DMS 273 treated with DMSO at 0.1 percent for 48 hours (cell line): ENCODE results near the gene AKAP8L.
"Not testable (repeated sequence)": the region's sequence is repeated elsewhere in the genome, so short reads cannot be mapped to it uniquely, and the experiment has no call there.

Experiments
- DNase-seq: peaks from one replicate; lab custom pipeline; 2025; lab: John Stamatoyannopoulos, UW

The AKAP8L gene

GRCh38 chr19:15417699-15418098, 1.1 kb downstream of the AKAP8L start:
- DNase-seq: no peak

DNA sequence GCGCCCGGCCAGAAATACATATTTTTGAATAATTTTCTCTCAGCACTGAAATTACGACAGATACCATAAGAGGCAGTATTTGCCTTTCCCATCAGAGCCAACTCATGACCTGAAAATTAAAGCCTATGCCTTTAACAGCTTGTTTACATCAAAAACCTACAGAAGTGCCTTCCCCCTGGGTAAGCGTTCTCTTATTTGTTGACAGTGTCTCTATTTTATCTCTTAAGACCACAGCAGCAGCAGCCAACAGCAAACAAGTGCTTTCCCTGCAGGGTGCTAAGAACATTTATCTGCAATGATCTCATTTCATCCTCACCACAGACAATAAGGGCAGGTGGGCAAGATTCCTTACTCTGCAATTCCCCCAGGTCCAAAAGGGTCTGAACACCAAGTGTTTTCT, 6.0 kb downstream of the AKAP8L start:
- no peak for DNase-seq

DNA sequence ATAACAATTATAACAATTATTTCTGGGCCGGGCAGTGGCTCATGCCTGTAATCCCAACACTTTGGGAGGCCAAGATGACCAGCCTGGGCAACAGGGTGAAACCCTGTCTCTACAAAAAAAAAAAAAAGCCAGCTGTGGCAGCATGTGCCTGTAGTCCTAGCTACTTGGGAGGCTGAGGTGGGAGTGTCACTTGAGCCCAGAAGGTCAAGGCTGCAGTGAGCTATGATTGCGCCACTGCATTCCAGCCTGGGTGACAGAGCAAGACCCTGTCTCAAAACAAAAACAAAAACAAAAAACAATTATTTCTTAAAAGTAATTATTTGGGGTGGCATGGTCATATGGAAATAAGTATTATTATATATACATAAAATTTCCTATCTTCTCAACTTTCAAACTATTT, 7.4 kb downstream of the AKAP8L start:
- not testable (repeated sequence) for DNase-seq

GRCh38 chr19:15404780-15405211, 14.0 kb downstream of the AKAP8L start:
- DNase-seq: no peak

DNA sequence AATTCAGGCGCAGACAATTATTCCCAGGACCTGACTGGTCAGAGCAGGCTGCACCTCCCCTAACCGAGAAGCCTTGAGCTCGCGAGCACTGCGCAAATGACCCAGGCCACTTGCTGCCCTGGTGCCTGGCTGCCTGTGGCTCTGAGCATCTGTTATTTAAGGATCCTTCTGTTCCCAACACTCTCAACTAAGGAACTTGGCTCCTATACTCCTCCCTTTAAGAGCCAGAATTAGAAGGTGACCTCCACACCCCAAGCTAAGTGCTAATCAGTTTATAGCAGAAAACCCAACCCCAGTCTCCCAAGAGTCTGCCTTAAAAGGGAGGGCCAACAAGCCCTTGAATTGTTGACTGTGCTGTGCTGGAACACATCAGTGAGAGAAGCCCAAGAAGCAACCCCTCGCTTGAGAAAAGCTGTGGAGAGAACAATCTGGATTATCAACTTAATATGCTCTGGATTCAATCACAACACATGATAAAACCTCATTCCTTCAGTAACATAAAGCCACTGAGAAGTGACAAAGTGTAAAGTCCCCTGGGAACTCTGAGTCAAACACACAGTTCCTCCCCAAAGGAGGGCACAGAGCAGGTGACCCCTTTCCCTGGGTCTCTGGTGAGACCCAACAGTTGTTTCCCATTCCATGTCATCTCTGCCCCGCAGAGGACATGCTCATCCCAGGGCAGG, 14.6 kb downstream of the AKAP8L start:
- no peak for DNase-seq

GRCh38 chr19:15403151-15403531, 15.6 kb downstream of the AKAP8L start:
- DNase-seq: no peak

DNA sequence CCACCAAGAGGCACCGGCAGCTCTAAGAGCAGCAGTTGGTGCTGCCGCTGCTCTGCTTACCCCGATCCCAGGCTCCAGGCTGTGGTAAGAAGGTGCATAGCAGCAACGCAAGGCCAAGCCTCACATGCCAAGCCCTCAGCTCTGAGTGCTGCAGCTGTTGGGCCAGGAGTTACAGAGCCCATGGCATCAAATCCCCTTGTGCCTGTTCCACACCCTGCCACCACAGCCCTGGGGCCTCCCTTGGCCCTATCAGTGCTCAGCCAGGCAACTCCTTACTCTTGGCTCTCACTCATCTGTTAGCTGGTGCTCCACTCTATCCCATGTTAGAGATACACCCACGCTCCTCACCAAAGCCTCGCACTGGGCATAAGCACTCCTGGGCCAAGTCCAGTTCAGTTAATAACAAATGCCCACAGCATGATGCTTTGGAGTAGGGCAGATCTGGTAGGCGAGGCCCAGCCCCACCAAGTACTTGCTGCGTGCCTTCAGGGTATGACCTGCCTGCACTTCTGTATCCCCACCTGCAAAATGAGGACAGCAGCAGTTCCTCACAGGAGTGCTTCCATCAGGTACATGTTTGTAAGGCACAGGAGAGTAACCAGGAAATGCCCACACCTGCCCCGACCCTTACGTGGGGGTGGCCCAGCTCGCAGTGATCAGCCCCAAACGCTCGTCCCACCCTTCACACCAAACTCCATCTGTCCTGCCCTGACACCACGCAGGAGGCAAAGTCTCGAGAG, 16.2 kb downstream of the AKAP8L start:
- DNase-seq: no peak

DNA sequence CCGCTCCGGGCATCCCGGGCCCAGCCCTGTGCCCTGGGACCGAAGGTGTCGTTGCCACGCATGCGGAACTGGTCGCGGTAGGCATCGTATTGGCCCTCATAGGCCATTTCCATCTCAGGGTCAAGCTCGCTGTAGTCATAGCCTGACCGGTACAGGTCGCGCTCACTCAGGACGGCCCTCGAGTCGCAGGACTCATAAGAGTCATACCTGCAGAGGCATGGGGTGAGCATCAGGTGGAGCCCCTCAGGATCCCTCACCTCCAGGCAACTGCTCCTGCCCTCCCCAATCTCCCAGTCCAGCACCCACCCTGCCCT, 17.4 kb downstream of the AKAP8L start:
- no peak for DNase-seq

DNA sequence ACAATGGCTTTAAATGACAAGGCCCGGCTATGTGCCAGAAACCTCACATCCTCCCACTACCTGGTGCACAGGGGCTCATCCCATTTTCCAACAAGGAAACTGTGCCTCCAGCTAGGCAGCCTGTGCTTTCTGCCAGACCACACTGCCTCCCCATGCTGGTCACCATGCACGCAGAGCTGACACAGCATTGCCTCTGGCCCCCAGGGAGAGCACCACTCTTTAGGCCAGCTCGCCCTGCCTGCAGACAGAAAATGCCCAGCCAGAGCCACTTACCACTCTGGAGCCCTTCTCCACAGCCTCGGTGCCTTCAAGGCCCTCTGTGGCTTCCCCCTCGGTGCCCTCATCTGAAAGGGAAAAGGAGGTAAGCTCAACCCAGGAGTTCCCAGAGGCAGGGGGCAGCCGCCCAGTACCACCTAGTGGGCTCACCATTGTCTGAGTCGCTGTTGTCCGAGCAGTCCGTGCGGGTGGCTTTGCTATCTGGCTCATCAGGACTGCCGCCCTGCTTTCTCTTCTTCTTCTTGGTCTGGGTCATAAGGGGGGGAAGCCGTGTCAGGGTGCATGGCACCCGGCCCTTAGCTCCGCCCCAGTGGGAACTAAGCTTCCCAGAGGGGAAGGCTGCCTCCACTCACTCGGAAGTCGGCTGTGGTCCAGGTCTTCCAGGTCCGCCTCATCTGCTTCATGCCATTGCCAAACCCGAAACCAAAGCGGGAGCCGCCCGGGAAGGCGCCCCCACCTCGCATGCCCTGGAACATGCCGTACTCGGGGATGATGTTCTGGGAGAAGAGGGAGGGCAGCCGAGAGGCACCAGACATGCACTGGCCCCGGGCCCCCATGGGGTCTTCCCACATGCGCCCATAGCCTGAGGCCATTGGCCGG, 18.0 kb downstream of the AKAP8L start:
- DNase-seq: no peak

- no peak for DNase-seq
Measured at GRCh38 chr19:15399635-15400034, 19.2 kb downstream of the AKAP8L start.

DNA sequence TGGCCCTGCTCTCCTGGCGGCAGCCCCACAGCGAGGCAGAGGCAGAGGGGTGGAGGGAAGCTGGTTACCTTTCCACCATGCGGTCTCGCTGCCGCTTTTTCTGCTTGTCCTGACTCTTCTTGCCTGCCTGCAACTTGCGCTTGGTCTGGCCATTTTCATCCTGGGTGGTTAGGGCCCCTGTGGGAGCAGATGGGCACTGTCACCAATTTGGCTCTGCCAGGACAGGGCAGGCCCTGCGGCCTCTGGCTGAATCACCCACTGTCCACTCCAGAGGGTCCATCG, 19.6 kb downstream of the AKAP8L start:
- no peak for DNase-seq

DNA sequence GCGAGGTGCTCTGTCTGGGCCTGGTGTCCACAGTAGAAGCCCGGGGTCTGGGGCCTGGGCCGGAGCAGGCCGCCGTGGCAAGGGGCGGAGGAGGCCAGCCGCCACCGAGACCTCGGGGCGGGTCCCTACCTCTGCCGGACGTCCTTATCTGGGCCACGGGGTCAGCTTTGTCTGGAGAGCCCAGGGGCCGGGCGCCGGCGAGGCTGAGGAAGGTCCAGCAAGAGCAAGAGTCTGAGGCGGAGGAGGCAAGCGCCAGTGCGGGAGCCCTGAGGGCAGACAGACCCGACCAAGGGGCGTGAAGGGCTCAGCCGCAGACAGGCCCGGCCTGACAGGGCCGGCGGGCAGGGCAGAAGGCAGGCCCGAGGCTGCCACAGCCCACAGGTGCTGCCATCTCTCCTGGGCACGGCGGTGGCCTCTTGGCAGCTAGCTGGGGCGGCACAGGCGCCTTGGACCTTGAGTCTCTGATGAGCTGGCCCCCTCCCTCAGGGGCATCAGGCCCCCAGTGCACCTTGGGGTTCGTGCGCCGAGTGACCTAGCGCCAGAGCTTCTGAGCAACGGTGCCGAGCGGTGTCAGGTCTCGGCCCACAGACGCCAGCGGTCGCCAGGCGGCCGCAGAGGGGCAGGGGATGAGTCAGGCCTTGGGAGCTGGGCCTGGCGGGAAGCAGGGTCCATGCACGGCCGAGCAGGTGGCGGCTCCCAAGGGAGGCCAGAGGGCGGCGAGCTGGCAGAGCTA, 20.1 kb downstream of the AKAP8L start:
- DNase-seq: no peak

- DNase-seq: no peak
Measured at GRCh38 chr19:15397782-15398181, 21.0 kb downstream of the AKAP8L start.

GRCh38 chr19:15397236-15397635, 21.6 kb downstream of the AKAP8L start:
- no peak for DNase-seq

DNA sequence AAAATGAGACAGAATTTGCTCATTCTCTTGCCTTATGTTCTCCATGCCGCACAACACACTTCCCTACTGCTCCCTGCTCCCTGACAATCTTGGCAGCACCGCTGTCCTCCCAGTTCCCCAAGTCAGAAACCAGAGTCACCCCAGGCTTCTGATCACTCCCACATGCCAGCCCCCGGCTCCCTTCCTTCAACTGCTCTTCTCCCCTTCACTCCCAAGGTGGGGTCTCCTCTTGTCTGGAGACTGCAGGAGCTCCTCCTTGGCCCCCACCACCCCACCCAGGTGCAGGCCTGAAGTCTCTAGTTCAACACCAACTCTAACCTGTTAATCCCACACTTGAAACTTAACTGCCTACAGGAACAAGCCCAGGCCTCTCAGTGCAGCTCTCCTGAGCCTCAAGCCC, 22.4 kb downstream of the AKAP8L start:
- DNase-seq: no peak

GRCh38 chr19:15395251-15395650, 23.5 kb downstream of the AKAP8L start:
- not testable (repeated sequence) for DNase-seq

- no peak for DNase-seq
Measured at GRCh38 chr19:15394426-15394825, 24.4 kb downstream of the AKAP8L start.

DNA sequence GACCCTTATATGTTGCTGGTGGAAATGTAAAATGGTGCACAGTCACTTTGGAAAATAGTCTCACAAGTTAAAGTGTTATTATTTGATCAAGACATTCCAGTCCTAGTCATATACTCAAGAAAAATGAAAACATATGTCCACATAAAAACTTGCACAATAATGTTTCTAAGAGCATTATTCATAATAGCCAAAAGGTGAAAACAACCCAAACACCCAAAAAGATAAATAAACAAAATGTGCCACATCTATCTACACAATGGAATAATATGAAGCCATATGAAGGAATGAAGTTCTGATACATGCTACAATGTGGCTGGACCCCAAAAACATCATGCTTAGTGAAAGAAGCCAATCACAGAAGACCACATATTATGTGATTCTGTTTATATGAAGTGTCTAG, 24.8 kb downstream of the AKAP8L start:
- DNase-seq: no peak

GRCh38 chr19:15390814-15391213, 28.0 kb downstream of the AKAP8L start:
- no peak for DNase-seq

DNA sequence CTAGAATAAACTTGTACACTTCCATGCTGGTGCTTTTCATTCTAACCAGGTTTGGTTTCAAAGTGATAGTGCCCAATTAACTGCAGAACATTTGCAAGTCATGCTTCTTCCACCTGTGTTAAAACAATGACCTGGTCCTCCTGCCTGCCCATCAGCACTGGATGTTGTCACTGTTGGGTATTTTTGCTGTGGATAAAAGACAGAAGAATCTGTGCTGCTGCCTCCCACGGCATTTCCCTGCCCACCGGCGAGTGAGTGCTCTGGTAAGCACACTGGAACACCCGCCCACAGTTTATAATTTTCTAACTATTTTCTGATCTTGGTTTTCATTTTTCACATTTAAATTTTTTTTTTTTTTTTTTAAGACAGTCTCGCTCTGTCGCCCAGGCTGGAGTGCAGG, 36.9 kb downstream of the AKAP8L start:
- no peak for DNase-seq

DNA sequence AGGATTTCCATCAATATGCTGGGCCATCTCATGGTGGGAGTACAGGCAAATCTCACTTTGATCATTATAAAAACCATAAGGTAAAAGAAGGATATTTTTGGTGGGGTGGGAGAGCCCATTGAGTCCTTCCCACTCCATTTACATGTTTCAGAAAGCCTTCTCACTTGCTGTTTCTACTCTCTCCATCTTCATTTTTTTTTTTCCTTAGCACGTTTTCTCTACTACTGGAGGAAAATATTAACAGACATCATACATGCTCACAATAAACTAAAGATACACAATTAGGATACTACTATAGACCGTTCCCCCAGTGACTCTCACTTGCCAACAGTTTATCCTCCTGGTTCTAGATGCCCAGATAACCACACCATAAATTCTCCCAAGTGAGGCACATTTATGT, 37.4 kb downstream of the AKAP8L start:
- DNase-seq: no peak

DNA sequence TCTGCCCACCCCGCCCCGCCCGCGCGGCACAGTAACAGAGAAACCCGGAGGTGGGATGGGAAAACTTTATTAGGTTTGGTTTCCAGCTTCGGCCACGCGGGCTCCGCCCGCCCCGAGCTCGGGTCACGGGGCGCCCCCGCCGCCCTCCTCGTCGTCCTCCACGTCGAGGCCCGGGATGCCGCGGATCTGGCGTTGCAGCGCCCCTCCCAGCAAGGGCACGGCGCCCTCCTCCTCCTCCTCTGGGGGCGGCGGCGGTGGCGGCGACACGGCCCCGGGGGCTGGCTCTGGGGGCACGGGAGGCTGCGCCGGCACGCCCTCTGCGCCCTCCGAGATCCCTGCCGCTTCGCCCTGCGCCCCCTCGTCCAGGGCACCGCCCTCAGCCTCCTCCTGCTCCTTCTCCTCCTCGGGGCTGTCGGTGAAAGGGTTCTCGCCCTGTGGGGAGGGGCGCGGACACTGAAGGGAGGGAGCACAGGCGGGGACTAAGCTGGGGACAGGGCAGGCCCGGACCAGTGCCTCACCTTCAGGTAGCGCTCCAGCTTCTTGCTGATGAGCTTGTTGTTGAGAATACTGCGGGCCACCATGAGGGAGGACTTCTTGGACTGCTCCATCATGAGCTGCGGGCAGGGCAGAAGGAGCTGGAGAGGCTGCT, 38.7 kb downstream of the AKAP8L start:
- DNase-seq: peak; percentile 39
